GM21515 (cell line): ENCODE results near the gene RALA.
"Not testable (repeated sequence)": the region's sequence is repeated elsewhere in the genome, so short reads cannot be mapped to it uniquely, and the experiment has no call there.

ENCODE experiments used
- ATAC-seq: cut with Tn5 transposase; IDR thresholded peaks from one replicate; pipeline ENCODE4 v1.9.1; 2021; ENCODE audit not compliant: unreplicated experiment

The RALA gene

DNA sequence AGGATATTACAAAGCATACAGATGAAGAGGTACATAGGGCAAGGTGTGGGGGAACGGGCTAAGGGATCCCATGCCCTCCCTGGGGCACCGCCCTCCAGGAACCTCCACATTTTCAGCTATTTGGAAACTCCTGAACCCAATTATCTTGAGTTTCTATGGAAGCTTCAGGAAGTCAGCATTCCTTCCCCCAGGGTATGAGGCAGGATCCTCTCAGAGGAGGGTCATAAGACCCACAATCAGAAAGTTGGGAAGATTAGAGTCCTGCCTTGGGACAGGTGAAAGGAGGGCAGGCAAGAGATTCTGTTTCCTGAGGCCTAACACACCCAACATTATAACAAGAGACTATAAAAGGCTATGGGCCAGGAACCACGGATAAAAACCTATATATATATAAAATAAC is 98.0 kb downstream of the RALA start:
- no peak for ATAC-seq

GRCh38 chr7:39721919-39722597 is 98.7 kb downstream of the RALA start:
- no peak for ATAC-seq

DNA sequence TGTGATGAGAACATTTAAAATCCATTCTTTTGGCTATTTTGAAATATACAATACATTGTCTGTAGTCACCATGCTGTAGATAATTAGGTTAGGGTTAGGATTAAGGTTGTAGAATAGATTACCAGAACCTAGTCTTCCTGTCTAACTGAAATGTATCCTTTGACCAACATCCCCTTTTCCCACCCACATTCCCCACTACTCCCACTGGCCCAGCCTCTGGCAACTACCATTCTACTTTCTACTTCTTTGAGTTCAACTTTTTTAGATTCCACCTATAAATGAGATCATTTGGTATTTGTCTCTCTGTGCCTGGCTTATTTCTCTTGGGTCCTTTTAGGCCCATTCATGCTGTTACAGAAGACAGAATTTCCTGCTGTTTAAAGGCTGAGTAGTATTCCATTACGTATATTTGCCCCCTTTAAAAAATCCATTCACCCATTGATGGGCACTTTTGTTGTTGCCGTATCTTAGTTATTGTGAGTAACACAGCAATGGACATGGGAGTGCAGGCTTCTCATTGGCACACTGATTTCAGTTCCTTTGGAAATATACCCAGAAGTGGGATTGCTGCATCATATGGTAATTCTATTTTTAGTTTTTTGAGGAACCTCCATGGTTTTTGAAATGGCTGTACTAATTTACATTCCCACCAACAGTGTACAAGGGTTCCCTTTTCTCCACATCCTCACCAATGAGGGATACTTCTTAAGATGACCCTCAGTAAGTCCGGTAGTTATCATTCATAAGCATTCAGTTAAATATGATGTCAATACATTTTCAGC is 104.0 kb downstream of the RALA start:
- no peak for ATAC-seq

GRCh38 chr7:39732837-39733804 is 109.7 kb downstream of the RALA start:
- ATAC-seq, result peak; percentile 96

DNA sequence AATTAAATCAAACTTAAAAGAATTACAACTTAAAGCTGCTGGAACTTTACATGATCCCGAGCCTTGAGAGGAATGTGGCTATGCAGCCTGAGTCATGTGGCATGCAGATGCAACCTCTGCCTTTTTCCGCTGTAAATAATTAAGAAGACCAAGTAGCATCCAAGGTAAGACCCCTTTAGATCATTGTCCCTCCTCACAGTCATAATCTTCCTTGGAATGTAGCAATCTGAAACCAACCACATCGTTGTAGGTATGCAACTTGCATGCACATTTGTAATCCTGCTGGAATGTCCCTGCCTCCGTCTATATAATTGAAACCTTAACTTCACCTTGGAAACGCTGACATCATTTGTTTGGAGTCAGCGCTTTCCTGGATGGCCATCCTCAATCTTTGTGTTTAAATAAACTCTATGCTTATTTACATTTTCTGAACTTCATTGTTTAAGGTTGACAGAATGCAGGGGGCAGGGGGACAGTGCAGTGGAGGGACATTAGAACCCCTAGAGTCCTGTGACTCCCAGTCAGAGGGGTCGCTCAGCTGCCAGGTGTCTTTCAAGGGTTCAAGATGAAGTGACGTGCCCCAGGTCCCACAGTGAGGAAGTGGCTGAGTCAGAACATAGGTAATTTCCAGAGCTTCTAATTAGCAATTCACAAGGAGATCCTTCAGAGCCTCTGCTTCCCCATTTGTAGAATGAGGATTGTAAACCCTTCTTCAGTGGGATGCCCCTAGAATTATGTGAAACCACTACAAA is 110.7 kb downstream of the RALA start:
- ATAC-seq, result no peak

DNA sequence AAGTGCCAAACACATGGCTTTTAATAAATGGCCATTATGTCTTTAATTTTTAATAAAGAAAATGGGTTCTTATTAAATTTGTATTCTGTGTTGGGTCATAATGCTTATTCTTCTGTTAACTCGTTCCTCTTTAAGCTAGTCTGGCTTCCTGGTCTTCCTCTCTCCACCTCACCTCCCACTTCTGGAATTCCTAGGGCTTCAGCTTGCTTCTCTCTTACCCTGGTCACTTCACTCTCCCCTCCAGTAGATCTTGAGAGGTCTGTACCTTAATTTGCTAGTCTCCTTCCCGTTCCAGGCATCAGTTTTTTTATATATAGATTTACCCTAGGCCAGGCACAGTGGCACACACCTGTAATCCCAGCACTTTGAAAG is 111.2 kb downstream of the RALA start:
- no peak for ATAC-seq

DNA sequence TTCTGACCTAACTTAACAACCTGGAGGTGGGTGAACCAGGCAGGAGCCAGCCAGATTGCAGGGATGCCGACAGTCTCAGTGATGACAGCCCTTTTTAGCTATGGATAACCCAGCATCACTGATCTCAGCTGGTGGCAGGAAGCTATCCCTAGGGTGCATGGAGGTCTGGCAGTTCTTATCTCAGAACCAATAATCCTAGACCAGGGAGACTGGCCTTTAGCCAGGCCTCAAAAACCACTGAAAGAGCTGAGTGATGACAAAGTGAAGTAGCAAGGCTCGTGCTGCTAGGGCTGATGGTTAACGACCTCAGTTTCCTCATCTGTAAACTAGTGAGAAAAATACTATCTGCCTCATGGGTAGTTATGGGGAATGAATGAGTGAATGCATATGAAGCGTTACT is 112.5 kb downstream of the RALA start:
- no peak for ATAC-seq

DNA sequence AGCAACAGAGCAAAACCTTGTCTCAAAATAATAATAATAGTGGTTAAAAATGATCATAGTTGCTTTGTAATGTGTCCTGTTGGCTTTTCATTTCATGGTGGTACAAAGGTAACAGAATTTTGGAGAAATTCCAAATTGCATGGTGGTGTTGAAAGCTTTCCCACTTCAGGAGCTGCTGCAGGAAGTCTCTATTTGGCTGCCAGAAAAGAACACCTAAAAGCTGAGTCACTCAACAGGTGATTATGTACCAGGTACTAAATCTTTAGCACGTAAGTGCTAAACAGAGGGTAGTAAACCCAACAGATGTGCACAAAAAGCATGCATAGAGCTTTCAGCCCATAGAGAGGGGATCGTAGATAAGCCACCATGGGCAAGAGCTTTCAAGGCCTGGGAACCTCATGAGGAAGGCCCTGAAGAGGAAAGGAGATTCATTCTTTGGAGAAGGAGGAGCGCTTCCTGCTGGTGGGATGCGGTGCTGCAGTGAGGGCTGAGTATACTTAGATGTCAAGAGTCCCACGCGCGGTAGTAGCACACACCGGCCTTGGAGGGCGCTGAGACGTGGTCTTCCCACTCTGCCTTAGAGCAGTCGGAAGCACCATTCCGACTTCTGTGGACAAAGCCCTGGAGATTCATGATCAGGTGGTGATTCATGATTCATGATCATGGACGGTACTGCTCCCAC is 118.7 kb downstream of the RALA start:
- no peak for ATAC-seq

DNA sequence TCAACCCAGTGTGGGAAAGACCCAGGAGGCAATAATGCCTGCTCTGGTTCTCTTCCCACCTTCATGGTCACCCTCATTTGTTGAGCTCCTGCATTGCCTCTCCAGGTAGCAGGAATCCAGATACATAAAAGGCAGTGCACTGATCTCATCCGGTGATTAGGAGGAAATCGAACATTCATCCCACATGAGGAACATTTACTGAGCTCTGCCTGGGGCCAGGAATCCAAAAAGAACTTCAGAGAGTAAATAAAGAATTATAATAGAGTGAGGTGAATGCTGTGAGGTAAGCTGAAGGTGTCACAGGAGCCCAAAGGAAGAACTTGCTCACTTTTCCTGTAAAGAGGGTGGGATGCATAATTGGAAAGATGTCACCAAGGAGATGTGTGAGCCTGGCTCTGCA is 121.2 kb downstream of the RALA start:
- no peak for ATAC-seq

DNA sequence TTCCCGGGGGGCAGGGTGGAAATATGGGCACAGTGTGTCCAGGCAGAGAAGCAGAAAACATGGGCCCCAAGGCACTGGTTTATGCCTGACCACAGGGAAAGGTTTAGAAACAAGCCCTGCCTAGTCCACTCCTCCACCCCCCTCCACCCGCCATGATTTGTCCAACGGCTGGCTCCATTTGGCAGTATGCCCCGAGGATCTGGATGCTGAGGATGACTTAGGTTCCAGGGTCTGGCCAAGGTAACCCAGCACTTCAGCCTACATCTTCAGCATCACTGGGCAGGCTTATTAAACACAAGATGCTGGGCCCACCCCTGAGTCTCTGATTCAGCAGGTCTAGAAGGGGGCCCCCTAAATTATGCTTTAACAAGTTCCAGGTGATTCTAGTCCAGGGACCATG is 121.9 kb downstream of the RALA start:
- no peak for ATAC-seq

DNA sequence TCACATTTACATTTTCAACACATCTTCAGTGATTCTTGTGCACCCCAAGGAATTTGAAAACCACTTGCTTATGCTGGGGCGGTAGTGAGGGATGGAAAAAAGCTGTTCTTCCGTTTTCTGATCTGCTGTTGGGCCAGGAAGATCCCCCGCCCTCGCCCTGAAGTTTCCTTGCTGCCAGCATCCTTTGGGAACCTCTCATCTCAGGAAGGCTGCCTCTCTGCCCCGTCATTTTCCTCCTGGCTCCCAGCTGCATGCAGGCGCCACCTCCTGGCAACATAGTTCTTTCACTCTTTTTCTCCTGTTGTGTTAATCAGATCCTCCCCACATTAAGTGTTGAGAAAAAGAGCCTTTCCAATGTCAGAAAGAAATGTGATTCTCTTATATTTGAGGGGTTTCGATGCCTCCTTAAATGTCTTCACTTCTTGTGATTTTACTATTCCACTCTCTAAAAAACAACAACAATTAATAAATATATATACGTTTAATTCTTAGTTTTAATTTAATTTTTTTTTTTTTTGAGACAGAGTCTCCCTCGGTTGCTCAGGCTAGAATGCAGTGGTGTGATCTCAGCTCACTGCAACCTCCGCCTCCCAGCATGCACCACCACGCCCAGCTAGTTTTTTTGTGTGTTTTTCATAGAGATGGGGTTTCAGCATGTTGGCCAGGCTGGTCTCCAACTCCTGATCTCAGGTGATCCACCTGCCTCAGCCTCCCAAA is 122.9 kb downstream of the RALA start:
- ATAC-seq, result peak; percentile 61

DNA sequence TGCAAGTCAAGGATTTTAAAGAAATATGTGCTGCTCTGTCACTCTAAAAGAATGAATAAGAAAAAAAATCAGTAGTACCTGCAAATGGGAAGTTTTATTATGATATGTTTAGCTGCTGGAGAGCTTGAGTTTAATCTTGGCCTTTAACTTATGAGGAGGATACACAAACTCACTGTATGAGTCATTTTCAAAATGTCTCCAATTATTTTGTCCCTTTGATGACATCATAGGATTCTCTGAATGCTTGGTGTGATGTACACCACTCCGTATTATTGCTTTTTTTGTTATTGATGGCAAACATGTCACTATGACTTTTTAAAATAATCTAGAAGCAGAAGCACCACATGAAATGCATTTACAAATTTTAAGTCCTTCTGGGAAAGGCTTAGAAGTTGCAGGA is 125.8 kb downstream of the RALA start:
- ATAC-seq, result no peak

DNA sequence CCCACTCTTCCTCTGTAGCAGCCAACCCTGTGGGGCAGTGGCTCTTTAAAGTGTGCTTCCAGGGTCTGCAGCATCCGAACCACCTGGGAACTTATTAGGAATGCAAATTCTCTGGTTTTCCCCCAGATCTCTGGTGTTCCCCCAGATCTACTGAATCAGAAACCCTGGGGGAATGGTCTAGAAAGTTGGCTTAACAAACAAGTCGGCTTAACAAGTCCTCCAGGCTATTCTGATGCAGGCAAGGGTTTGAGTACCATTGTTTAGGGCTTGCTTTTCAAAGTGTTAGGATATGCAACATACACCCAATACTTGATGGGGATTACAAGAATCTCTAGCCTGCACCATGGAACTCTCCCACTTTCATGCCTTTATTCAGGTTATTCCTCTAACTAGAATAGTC is 126.3 kb downstream of the RALA start:
- no peak for ATAC-seq

- ATAC-seq, result no peak
These were observed 127.1 kb downstream of the RALA start for GRCh38 chr7:39750253-39751077.

- not testable (repeated sequence) for ATAC-seq
These were observed 129.9 kb downstream of the RALA start for GRCh38 chr7:39753237-39753636.

DNA sequence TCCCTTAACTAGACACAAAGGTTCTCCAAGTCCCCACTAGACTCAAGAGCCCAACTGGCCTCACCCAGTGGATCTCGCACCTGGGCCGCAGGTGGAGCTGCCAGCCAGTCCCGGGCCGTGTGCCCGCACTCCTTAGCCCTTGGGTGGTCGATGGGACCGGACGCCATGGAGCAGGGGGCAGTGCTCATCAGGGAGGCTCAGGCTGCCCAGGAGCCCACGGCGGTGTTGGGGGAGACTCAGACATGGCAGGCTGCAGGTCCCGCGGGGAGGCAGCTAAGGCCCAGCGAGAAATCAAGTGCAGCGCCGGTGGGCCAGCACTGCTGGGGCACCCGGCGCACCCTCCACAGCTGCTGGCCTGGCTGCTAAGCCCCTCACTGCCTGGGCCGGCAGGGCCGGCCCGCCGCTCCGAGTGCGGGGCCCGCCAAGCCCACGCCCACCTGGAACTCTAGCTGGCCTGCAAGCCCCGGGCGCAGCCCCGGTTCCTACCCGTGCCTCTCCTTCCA is 130.5 kb downstream of the RALA start:
- no peak for ATAC-seq

- no peak for ATAC-seq
These were observed 131.2 kb downstream of the RALA start for GRCh38 chr7:39754326-39755120.

- ATAC-seq, result no peak
These were observed 134.2 kb downstream of the RALA start for GRCh38 chr7:39757604-39758003.
